Stimulated activated memory B cell treated with anti-CD40 and anti-IgM and Interleukin-4, amounts not matched to agents 10 μg/mL and 1 μg/mL and 100 μg/mL, for 72 hours (primary cell): ENCODE data around the gene ZSCAN1.

ENCODE experiments used
- ATAC-seq: fragments of 150-1000 bp; cut with Tn5 transposase; 2 replicates; pipeline ENCODE4 v1.10.0; 2021
- H3K27ac Mint-ChIP-seq: one replicate; pipeline ENCODE4 v1.8.0; 2022; ENCODE audit warnings: mild to moderate bottlenecking, mixed read lengths
- H3K27me3 Mint-ChIP-seq: one replicate; pipeline ENCODE4 v1.8.0; 2022; ENCODE audit warnings: mixed read lengths
- H3K36me3 Mint-ChIP-seq: one replicate; pipeline ENCODE4 v1.8.0; 2022; ENCODE audit warnings: mixed read lengths
- H3K4me1 Mint-ChIP-seq: one replicate; pipeline ENCODE4 v1.8.0; 2022; ENCODE audit warnings: mixed read lengths
- H3K4me3 Mint-ChIP-seq: one replicate; pipeline ENCODE4 v1.8.0; 2022; ENCODE audit warnings: mild to moderate bottlenecking, moderate library complexity, mixed read lengths
- H3K9me3 Mint-ChIP-seq: one replicate; pipeline ENCODE4 v1.8.0; 2022; ENCODE audit warnings: mixed read lengths

Gene ZSCAN1

DNA sequence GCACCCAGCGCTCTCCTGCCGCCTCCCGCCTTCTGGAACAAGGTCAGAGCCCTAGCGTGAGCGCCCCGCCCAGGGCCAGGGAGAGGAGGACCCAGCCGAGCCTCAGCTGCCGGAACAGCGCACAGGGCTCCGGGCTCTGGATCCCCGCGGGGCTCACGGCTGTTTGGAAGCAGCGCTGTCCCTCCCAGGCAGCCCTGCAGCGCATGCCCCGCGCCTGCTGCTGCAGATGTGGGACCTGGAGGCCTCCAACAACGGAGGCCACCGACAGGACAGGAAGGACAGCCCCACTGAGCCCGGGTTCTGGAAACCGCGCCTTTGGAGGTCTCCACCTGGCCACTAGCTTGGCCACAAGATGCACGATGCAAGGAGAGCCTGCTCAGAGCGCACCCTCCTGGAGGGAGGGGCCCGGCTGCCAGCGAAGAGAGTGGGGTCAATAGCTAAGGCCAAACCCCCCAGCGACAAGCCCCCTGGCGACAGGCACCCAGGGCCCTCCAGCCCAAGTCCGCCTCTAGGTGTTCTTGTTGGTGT, 51.6 kb downstream of the ZSCAN1 start:
- Mint-ChIP-seq H3K9me3 (peaks cover 6% of the 10 kb centered on the region), H3K36me3 (peaks cover 73% of the 10 kb centered on the region), H3K27ac (no peak overlapping the region), H3K4me1 (no peaks in the 10 kb centered on the region), H3K4me3 (no peak overlapping the region), H3K27me3 (no peaks in the 10 kb centered on the region)
- no peak for ATAC-seq

DNA sequence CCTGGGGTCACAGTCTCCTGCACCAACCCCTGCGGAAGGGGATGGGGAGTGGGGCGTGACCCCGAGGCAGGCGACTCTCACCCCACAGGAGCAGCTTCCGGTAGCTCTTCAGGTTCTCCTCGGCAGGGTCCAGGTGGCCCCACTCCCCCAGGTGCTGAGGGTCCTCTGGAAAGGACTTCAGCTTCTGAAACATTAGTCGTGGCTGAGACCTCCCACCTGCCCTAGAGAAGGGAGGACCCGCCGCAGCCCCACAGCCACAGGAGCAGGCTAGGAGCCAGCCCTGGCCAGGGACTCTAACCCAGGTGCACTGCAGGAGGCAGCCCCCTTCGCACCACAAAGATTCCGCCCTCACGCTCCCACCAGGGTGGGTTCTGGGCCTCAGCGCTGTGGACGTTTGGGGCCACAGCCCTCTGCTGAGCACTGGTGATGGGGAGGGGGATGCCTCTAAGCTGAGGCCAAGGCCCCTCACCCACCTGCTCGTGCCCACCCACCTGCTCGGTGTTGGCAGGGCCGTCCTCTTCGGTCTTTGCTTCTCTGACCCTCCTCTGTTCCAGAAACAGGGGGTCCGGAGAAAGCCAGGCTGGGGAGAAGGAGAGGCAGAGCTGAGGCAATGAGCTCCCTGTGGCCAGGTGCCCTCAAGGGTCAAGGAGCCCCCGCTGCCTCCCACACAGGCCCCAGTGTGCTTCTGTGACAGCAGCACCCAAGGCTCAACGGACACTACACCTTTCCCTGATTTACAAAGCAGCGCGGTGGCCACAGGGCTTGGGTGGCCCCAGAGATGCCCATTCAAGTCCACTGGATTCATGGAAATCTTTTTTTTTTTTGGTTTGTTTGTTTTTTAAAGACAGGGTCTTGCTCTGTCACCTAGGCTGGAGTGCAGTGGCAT, 53.2 kb downstream of the ZSCAN1 start:
- H3K27me3 Mint-ChIP-seq: no peaks in the 10 kb centered on the region
- H3K4me1 Mint-ChIP-seq: peaks cover 5% of the 10 kb centered on the region
- H3K9me3 Mint-ChIP-seq: no peaks in the 10 kb centered on the region
- H3K36me3 Mint-ChIP-seq: peaks cover 63% of the 10 kb centered on the region
- ATAC-seq: no peak
- H3K27ac Mint-ChIP-seq: no peak overlapping the region
- no peak overlapping the region for H3K4me3 Mint-ChIP-seq

DNA sequence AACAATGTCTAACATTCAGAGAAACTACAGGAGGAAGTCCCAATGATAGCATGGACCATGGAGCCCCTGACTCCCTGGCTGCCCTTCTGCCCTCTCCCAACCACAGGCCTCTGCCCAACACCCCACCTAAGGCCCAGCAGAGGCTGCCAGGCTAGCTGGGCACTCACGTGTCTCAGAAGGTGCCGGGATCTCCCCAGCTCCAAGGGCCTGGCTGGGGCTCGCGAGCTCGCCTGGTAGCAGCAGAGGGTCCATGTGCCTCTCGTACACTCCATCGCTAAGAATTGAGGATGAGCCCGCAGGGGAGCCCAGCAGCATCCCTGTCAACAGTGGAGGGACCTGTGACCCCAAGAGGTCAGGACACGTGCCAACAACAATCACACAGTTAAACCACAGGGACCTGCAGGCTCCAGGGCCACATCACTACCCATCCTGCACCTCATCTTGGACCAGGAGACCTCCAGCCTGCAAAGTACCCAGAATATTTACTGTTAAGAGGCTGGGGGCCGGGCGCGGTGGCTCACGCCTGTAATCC, 54.8 kb downstream of the ZSCAN1 start:
- Mint-ChIP-seq H3K27me3 (no peaks in the 10 kb centered on the region), H3K36me3 (peaks cover 64% of the 10 kb centered on the region), H3K4me3 (no peak overlapping the region), H3K4me1 (peaks cover 5% of the 10 kb centered on the region), H3K27ac (no peak overlapping the region), H3K9me3 (peaks cover 6% of the 10 kb centered on the region)
- no peak for ATAC-seq

DNA sequence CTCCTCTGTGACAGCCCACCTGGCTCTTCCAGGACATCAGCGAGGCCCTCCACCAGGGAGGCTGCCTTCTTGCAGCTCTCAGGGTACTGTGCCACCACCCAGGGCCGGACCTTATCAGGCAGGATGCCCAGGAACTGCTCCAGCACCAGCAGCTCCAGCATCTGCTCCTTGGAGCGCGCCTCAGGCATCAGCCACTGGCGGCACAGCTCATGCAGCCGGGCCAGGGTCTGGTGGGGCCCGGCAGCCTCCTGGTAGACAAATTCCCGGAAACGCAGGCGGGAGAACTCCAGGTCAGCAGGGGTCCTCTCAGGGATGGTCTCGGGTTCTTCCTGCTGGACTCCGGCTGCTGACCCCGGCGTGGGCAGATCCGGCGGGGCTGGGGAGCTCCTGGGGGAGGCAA, 56.0 kb downstream of the ZSCAN1 start:
- Mint-ChIP-seq H3K27me3 (no peaks in the 10 kb centered on the region), H3K4me1 (peaks cover 5% of the 10 kb centered on the region), H3K27ac (no peak overlapping the region), H3K4me3 (no peak overlapping the region), H3K9me3 (peaks cover 7% of the 10 kb centered on the region), H3K36me3 (peaks cover 54% of the 10 kb centered on the region)
- ATAC-seq: no peak

DNA sequence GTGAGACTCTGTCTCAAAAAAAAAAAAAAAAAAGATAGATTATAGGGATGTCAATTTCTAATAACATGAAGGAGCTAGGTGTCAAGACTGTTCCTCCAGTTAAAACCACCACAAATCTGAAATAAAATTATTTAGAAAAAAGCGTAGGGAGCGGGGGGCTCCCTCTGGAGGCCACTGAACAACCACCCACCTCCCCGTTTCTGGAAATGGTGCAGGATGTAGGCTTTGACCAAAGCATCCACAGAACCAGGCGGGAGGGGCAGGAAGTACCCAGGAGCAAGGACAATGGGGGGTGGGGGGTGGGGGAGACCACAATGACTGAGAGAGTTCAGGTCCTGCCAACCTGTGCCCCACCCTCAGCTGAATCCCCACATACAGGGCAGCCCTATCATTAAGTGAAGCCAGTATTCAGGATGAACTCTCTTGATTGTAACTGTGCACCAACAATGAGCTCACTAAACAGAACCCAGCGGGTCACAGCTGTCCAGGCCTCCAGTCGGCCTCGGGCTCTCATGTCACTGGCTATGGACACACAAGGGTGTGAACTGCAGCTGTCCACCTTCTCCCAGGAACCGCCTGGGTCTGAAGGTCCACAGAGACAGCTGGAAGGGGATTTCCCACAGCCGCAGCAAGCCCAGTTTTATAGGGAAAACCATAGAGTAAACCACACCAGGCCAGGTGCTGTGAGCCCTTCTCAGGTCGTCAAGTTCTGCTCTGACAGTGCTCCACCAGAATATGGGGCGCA, 57.6 kb downstream of the ZSCAN1 start:
- Mint-ChIP-seq H3K27me3 (no peaks in the 10 kb centered on the region), H3K9me3 (peaks cover 7% of the 10 kb centered on the region)
- no peak for ATAC-seq

DNA sequence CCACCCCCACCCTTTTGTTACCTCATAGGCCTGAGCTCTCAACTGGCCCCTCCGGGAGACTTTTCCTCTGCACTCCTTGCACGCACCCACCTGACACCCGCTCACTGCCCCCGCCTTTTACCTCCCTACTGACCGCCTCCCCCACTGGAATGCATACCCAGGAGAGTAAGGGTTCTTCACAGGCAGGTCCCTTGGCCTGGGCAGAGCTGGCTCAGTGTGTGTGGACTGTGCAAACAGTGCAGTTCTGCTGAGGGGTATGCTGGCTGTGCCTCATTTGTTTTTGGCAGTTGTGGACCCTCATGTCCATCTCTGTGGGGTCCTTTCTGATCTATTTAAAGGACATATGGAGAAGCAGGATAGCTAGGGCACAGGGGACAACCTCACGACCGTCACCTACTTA, 59.2 kb downstream of the ZSCAN1 start:
- peaks cover 58% of the 10 kb centered on the region for H3K36me3 Mint-ChIP-seq
- H3K4me1 Mint-ChIP-seq: peaks cover 28% of the 10 kb centered on the region
- H3K27ac Mint-ChIP-seq: no peak overlapping the region
- H3K9me3 Mint-ChIP-seq: peaks cover 10% of the 10 kb centered on the region
- ATAC-seq: no peak
- no peaks in the 10 kb centered on the region for H3K27me3 Mint-ChIP-seq
- H3K4me3 Mint-ChIP-seq: no peak overlapping the region

More for the DNA sequence above, 57.6 kb downstream of the ZSCAN1 start:
- Mint-ChIP-seq H3K4me1 (peaks cover 13% of the 10 kb centered on the region), H3K36me3 (peaks cover 60% of the 10 kb centered on the region), H3K4me3 (no peak overlapping the region), H3K27ac (no peak overlapping the region)

DNA sequence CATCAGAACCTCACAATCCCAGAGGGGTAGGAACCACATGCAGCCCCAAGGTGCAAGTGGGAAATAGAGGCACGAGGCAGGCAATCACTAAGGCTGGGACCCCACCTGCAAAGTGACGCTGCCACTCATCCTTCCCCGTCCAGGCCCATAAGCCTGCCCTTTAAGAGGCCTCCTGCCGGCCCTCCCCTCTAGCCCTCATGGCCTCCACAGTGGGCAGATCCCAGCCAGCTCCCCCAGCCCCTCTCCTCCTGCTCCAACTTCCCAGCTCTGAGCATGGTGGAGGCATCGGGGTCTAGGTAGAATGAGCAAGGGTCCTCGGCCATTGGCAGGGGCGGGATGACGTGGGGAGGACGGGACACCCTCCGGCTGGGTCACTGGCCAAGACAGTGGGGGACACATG, 61.5 kb downstream of the ZSCAN1 start:
- no peak for ATAC-seq
- Mint-ChIP-seq H3K4me1 (peaks cover 35% of the 10 kb centered on the region), H3K36me3 (peaks cover 49% of the 10 kb centered on the region), H3K4me3 (no peak overlapping the region), H3K27ac (no peak overlapping the region), H3K9me3 (peaks cover 14% of the 10 kb centered on the region), H3K27me3 (no peaks in the 10 kb centered on the region)

DNA sequence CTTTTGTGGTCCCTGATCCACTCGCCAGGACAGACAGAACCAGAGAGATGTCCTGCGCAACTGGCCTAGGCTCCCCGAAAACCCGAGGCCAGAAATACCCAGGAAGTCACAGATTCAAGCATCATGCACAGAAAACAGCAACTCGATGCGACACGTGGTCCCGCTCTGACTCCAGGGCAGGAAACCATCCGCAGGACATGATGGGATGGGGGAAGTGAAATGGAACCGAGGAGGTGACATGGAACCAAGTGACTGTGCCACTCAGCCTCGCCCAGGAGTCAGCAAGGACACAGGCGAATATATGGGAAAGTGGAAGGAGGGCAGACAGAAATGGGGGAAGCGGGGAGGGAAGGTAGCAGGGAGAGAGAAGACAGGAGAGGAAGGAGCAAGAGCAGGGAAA, 63.1 kb downstream of the ZSCAN1 start:
- no peaks in the 10 kb centered on the region for H3K27me3 Mint-ChIP-seq
- H3K36me3 Mint-ChIP-seq: peaks cover 44% of the 10 kb centered on the region
- peak overlapping the region; percentile 84 for H3K4me3 Mint-ChIP-seq
- H3K27ac Mint-ChIP-seq: peak overlapping the region; percentile 99
- H3K4me1 Mint-ChIP-seq: peaks cover 32% of the 10 kb centered on the region
- ATAC-seq: no peak
- peaks cover 14% of the 10 kb centered on the region for H3K9me3 Mint-ChIP-seq

DNA sequence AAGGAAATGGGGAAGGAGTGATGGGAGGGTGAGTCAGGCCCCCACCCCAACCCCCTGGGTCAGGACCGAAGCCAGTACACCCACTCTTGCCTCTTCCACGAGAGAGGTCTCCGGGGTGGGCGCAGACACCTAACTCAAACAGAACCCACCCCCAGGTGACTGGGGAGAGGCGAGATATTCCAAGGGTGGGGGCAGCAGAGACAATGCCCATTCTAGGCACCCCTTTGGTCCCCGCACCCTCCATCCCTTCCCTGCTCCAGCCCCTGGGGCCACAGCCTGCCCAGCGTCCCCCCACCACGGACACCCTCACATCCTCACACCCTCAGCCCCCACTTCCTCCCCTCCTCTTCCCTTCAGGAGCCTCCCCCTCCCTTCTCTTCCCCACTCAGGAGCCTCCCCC, 63.5 kb downstream of the ZSCAN1 start:
- no peak for ATAC-seq
- Mint-ChIP-seq H3K4me1 (peaks cover 30% of the 10 kb centered on the region), H3K9me3 (peaks cover 14% of the 10 kb centered on the region), H3K27ac (peak overlapping the region; percentile 99), H3K36me3 (peaks cover 40% of the 10 kb centered on the region), H3K27me3 (no peaks in the 10 kb centered on the region), H3K4me3 (peak overlapping the region; percentile 84)

DNA sequence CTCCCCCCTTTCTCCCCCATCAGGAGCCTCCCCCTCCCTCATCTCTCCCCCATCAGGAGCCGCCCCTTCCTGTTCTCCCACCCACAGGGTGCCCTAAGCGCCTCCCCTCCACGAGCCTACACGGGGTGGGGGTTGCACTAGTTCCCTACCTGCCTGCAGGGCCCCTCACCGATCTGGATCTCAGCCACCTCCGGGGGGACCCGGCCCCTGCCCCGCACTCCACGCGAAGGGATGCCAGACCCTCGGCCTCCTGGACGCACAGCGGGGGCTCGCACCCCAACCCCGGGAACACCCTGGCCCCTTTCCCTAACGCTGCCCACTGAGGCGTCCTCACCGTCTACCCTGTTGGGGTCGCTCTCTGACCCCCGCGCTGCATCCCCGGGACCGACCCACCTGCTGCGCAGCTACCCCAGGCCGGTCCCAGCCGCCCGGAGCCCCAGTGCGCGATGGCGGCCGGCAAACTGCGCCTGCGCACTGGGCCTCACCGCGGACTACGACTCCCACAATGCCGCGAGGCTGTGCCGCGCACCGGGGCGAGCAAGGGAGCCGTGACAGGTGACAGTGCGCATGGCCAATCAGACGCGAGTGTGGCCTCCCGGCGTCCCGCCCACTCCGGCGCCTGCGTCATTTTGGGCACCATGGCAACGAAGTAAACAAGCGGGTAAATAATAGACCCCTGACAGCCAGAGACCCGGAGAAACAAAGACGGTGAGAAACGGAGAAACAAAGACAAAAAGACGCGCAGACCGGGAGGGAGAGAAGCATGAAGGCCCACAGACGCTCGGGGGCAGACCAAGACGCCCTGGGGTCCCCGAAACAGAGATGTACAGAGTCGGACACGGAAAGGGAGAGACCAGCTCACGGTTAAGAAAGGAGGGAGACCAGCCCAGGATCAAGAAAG, 64.2 kb downstream of the ZSCAN1 start, which contains the start of gene ZSCAN18:
Gene ZSCAN18, minus strand, starts transcription at position 451 of the 901 bp plus-strand sequence. CDS start 7,964 bp downstream, outside the sequence.
- peak; percentile 98 for ATAC-seq
- no peaks in the 10 kb centered on the region for H3K27me3 Mint-ChIP-seq
- peak within 1 kb of the TSS; percentile 99 for H3K27ac Mint-ChIP-seq
- peaks cover 37% of the 10 kb centered on the region for H3K36me3 Mint-ChIP-seq
- H3K9me3 Mint-ChIP-seq: peaks cover 12% of the 10 kb centered on the region
- peak within 1 kb of the TSS; percentile 84 for H3K4me3 Mint-ChIP-seq
- H3K4me1 Mint-ChIP-seq: peaks cover 30% of the 10 kb centered on the region

DNA sequence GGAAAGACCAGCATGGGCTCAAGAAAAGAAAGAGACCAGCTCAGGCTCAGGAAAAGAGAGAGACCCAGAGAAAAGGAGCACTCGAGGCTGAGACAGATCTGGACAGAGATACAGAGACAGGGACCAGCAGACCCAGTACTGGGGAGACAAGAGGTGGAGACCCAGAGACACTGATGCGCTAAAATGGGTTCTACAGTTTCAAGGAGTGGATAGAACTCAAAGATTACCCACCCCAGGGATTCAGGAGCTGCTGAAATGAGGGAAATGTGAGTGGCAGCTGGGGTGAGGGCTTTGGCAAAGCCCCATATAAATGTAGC, 64.8 kb downstream of the ZSCAN1 start:
- peaks cover 34% of the 10 kb centered on the region for H3K36me3 Mint-ChIP-seq
- H3K27ac Mint-ChIP-seq: peak overlapping the region; percentile 99
- H3K27me3 Mint-ChIP-seq: no peaks in the 10 kb centered on the region
- peak overlapping the region; percentile 84 for H3K4me3 Mint-ChIP-seq
- peak; percentile 2 for ATAC-seq
- H3K4me1 Mint-ChIP-seq: peaks cover 30% of the 10 kb centered on the region
- peaks cover 13% of the 10 kb centered on the region for H3K9me3 Mint-ChIP-seq
